ENCODE measurements around the gene MTRF1. TPM values are rescaled to one million over a fixed set of nuclear protein-coding genes. Genes with fewer than 3 reads are reported as not detected.
"Not testable (repeated sequence)": the region's sequence is repeated elsewhere in the genome, so short reads cannot be mapped to it uniquely, and the experiment has no call there.

MTRF1 gene
- total RNA-seq, 2 experiments from 2014 or later: 22.6 to 23.4 TPM

- intact Hi-C loops (cut with micrococcal nuclease): no loop called here
- H3K4me3 Mint-ChIP-seq: no peak overlapping the region
- DNase-seq: no peak
- peaks cover 16% of the 10 kb centered on the region for H3K4me1 Mint-ChIP-seq (ENCODE audit: low read depth)
- no peak for ATAC-seq
- no peak for TF ChIP-seq CTCF (IDR thresholded peaks at IDR 0.05)
- H3K27me3 Mint-ChIP-seq: no peaks in the 10 kb centered on the region
- H3K27ac Mint-ChIP-seq: no peak overlapping the region
- peaks cover 21% of the 10 kb centered on the region for H3K9me3 Mint-ChIP-seq
- CTCF ChIA-PET: interaction anchor here (1.0 kb wide), 1 partner anchor 19 kb away, joined by 3 read pairs; no protein-coding TSS in a partner anchor
- POLR2A ChIA-PET: no interaction called here
- H3K36me3 Mint-ChIP-seq (ENCODE audit: low read depth): peaks cover 13% of the 10 kb centered on the region
Observed at GRCh38 chr13:41178040-41178439, 85.3 kb downstream of the MTRF1 start.

GRCh38 chr13:41177616-41178015 is 85.8 kb downstream of the MTRF1 start:
- Mint-ChIP-seq H3K9me3 (peaks cover 21% of the 10 kb centered on the region), H3K27ac (no peak overlapping the region), H3K4me1 (ENCODE audit: low read depth) (peaks cover 16% of the 10 kb centered on the region), H3K36me3 (ENCODE audit: low read depth) (peaks cover 13% of the 10 kb centered on the region), H3K4me3 (no peak overlapping the region), H3K27me3 (no peaks in the 10 kb centered on the region)
- ATAC-seq (no peak), DNase-seq (no peak)
- ChIA-PET CTCF (no interaction called here), POLR2A (no interaction called here)
- no peak for TF ChIP-seq CTCF (IDR thresholded peaks at IDR 0.05)
- intact Hi-C loops (cut with micrococcal nuclease): no loop called here

GRCh38 chr13:41175576-41175975 is 87.8 kb downstream of the MTRF1 start:
- CTCF ChIA-PET; intact Hi-C loops (cut with micrococcal nuclease): not testable (repeated sequence)

More at GRCh38 chr13:41175576-41175975, 87.8 kb downstream of the MTRF1 start:
- H3K4me3 Mint-ChIP-seq, H3K27ac Mint-ChIP-seq, ATAC-seq, H3K27me3 Mint-ChIP-seq, DNase-seq, POLR2A ChIA-PET: not testable (repeated sequence)
- Mint-ChIP-seq H3K9me3 (peaks cover 21% of the 10 kb centered on the region), H3K4me1 (ENCODE audit: low read depth) (peaks cover 14% of the 10 kb centered on the region), H3K36me3 (ENCODE audit: low read depth) (peaks cover 13% of the 10 kb centered on the region)

Other genes with a start within 250 kb of the MTRF1 start
- gene ELF1, start 244.3 kb downstream of the MTRF1 start, total RNA-seq: 10 to 100 TPM; 85.2 to 88.2 TPM
- 10 to 100 TPM in 1 of 2 experiments, 1 to 10 TPM in 1; 9.6 to 11.8 TPM for gene WBP4, start 202.1 kb downstream of the MTRF1 start, total RNA-seq
- gene KBTBD6, start 130.8 kb downstream of the MTRF1 start, total RNA-seq: 1 to 10 TPM; 3.9 to 4.5 TPM
- 1 to 10 TPM; 2.3 to 2.5 TPM for gene KBTBD7, start 69.0 kb downstream of the MTRF1 start, total RNA-seq
- gene NAA16, start 47.7 kb upstream of the MTRF1 start, total RNA-seq: 10 to 100 TPM; 23.5 to 32.8 TPM
- gene RGCC, start 194.0 kb upstream of the MTRF1 start, total RNA-seq: 100 to 1,000 TPM; 135 to 143 TPM

Data from activated CD8-positive, alpha-beta T cell treated with anti-CD3 and anti-CD28 coated beads for 36 hours (primary cell).